H9 (cell line): ENCODE measurements around the gene CST3. TPM values are rescaled to one million over a fixed set of nuclear protein-coding genes. Genes with fewer than 3 reads are reported as not detected.

Source experiments
- DNase-seq: peaks from one replicate; pipeline ENCODE4 v3.0.0-alpha.2; 2017
- H2AFZ ChIP-seq: one replicate; pipeline ENCODE4 v1.6.1; 2013; ENCODE audit warnings: mild to moderate bottlenecking, low read length, control low read depth, moderate library complexity
- H2AK5ac ChIP-seq: 2 replicates; pipeline ENCODE4 v1.6.1; 2013; ENCODE audit warnings: low read length, control low read depth, mixed read lengths; ENCODE audit not compliant: insufficient read length
- H2BK120ac ChIP-seq: one replicate; pipeline ENCODE4 v1.6.1; 2013; ENCODE audit warnings: low read depth, mild to moderate bottlenecking, low read length, control low read depth, inconsistent platforms; ENCODE audit not compliant: poor library complexity, severe bottlenecking
- H2BK12ac ChIP-seq: 2 replicates; pipeline ENCODE4 v1.6.1; 2013; ENCODE audit warnings: low read length, control low read depth, mixed read lengths, low read depth; ENCODE audit not compliant: insufficient read length
- H2BK15ac ChIP-seq: 2 replicates; pipeline ENCODE4 v1.6.1; 2013; ENCODE audit warnings: low read depth, low read length, control low read depth
- H2BK20ac ChIP-seq: one replicate; pipeline ENCODE4 v1.6.1; 2013; ENCODE audit warnings: low read depth, mild to moderate bottlenecking, low read length, control low read depth, inconsistent platforms; ENCODE audit not compliant: poor library complexity, severe bottlenecking
- H2BK5ac ChIP-seq: 2 replicates; pipeline ENCODE4 v1.6.1; 2013; ENCODE audit warnings: low read length, control low read depth, mixed read lengths; ENCODE audit not compliant: insufficient read length
- H3K14ac ChIP-seq: 2 replicates; pipeline ENCODE4 v1.6.1; 2013; ENCODE audit warnings: low read length, control low read depth; ENCODE audit not compliant: insufficient read depth
- H3K18ac ChIP-seq: 2 replicates; pipeline ENCODE4 v1.6.1; 2013; ENCODE audit warnings: low read depth, mild to moderate bottlenecking, mixed read lengths, low read length, control low read depth; ENCODE audit not compliant: insufficient read length
- H3K23ac ChIP-seq: 2 replicates; pipeline ENCODE4 v1.6.1; 2013; ENCODE audit warnings: low read length, control low read depth, mixed read lengths, low read depth; ENCODE audit not compliant: insufficient read length
- H3K23me2 ChIP-seq: 2 replicates; pipeline ENCODE4 v1.6.1; 2013; ENCODE audit warnings: low read depth, mild to moderate bottlenecking, mixed read lengths, low read length, control low read depth; ENCODE audit not compliant: insufficient read length, poor library complexity, severe bottlenecking
- H3K27ac ChIP-seq: 2 replicates; pipeline ENCODE4 v1.5.1; 2013; ENCODE audit warnings: low read length, control low read depth, mixed read lengths, low read depth; ENCODE audit not compliant: insufficient read length
- H3K27me3 ChIP-seq: 2 replicates; pipeline ENCODE4 v1.6.1; 2013; ENCODE audit warnings: low read length, control low read depth, inconsistent platforms; ENCODE audit not compliant: insufficient read depth
- H3K4ac ChIP-seq: 2 replicates; pipeline ENCODE4 v1.6.1; 2013; ENCODE audit warnings: low read depth, mild to moderate bottlenecking, control low read depth, inconsistent platforms, low read length, moderate library complexity
- H3K4me1 ChIP-seq: 2 replicates; pipeline ENCODE4 v1.6.1; 2013; ENCODE audit warnings: low read length, control low read depth, inconsistent platforms; ENCODE audit not compliant: insufficient read depth
- H3K4me2 ChIP-seq: 2 replicates; pipeline ENCODE4 v1.6.1; 2013; ENCODE audit warnings: low read length, control low read depth, mixed read lengths; ENCODE audit not compliant: insufficient read length, insufficient read depth
- H3K56ac ChIP-seq: 2 replicates; pipeline ENCODE4 v1.6.1; 2013; ENCODE audit warnings: low read depth, mild to moderate bottlenecking, mixed read lengths, low read length, control low read depth; ENCODE audit not compliant: insufficient read length
- H3K79me1 ChIP-seq: 2 replicates; pipeline ENCODE4 v1.6.1; 2013; ENCODE audit warnings: low read depth, mild to moderate bottlenecking, moderate library complexity, low read length, control low read depth, inconsistent platforms; ENCODE audit not compliant: insufficient read depth, poor library complexity, severe bottlenecking
- H3K79me2 ChIP-seq: 2 replicates; pipeline ENCODE4 v1.6.1; 2013; ENCODE audit warnings: low read length, control low read depth, inconsistent platforms; ENCODE audit not compliant: insufficient read depth
- H3K9ac ChIP-seq: 2 replicates; pipeline ENCODE4 v1.6.1; 2013; ENCODE audit warnings: low read length, control low read depth, mixed read lengths; ENCODE audit not compliant: insufficient read length; ENCODE audit errors: extremely low read depth
- H3K9me3 ChIP-seq: one replicate; pipeline ENCODE4 v1.6.1; 2013; ENCODE audit warnings: low read depth, low read length, inconsistent platforms; ENCODE audit not compliant: control insufficient read depth
- H3T11ph ChIP-seq: one replicate; pipeline ENCODE4 v1.6.1; 2013; ENCODE audit warnings: mild to moderate bottlenecking, low read length, control low read depth, inconsistent platforms
- H4K20me1 ChIP-seq: one replicate; pipeline ENCODE4 v1.6.1; 2013; ENCODE audit not compliant: control insufficient read depth, insufficient read length, insufficient read depth
- H4K5ac ChIP-seq: 2 replicates; pipeline ENCODE4 v1.6.1; 2013; ENCODE audit warnings: low read depth, mild to moderate bottlenecking, mixed read lengths, low read length, control low read depth; ENCODE audit not compliant: insufficient read length
- H4K8ac ChIP-seq: replicated peaks from 2 replicates; pipeline ENCODE4 v1.6.1; 2013; ENCODE audit warnings: low read length, control low read depth, mixed read lengths, low read depth; ENCODE audit not compliant: insufficient read length
- H4K91ac ChIP-seq: 2 replicates; pipeline ENCODE4 v1.6.1; 2013; ENCODE audit warnings: low read depth, mild to moderate bottlenecking, moderate library complexity, mixed read lengths, low read length, control low read depth; ENCODE audit not compliant: insufficient read length
- H3K27ac Mint-ChIP-seq, 3 experiments: 2 replicates in 2 of 3; 3 replicates in 1 of 3; pipeline ENCODE4 v1.8.0; 2020 to 2021; ENCODE audit warnings: mixed read lengths in 3 of 3, mild to moderate bottlenecking in 1 of 3, moderate library complexity in 1 of 3
- H3K27me3 Mint-ChIP-seq: 2 replicates; pipeline ENCODE4 v1.8.0; 2021; ENCODE audit warnings: low read depth, mild to moderate bottlenecking, moderate library complexity, mixed read lengths
- H3K36me3 Mint-ChIP-seq, 3 experiments: 2 replicates in 2 of 3; 3 replicates in 1 of 3; pipeline ENCODE4 v1.8.0; 2020 to 2021; ENCODE audit warnings: low read depth in 3 of 3, mixed read lengths in 3 of 3; ENCODE audit not compliant: insufficient read depth in 1 of 3
- H3K4me1 Mint-ChIP-seq, 2 experiments: 2 replicates each; pipeline ENCODE4 v1.8.0; 2020; ENCODE audit warnings: mixed read lengths in 2 of 2
- H3K4me3 Mint-ChIP-seq, 2 experiments: 2 replicates in 1 of 2; 3 replicates in 1 of 2; pipeline ENCODE4 v1.8.0; 2020 to 2021; ENCODE audit warnings: mild to moderate bottlenecking in 2 of 2, mixed read lengths in 2 of 2, moderate library complexity in 1 of 2
- H3K9me3 Mint-ChIP-seq, 2 experiments: 2 replicates in 1 of 2; 3 replicates in 1 of 2; pipeline ENCODE4 v1.8.0; 2020; ENCODE audit warnings: mild to moderate bottlenecking in 2 of 2, mixed read lengths in 2 of 2, moderate library complexity in 1 of 2
- CTCF ChIP-seq: fragments of 200-600 bp; sonication (generic); conservative IDR thresholded peaks from 3 replicates; pipeline ENCODE4 v1.8.0; 2021; ENCODE audit warnings: antibody characterized with exemption, mild to moderate bottlenecking
- WGBS: extraction: QIAGEN DNeasy Blood & Tissue Kit; methylation state at CpG from one replicate; pipeline ENCODE4 v1.1.7; 2013; ENCODE audit warnings: missing lambda C conversion rate, low lambda C conversion rate, mixed read lengths; ENCODE audit not compliant: insufficient read length; ENCODE audit errors: extremely low coverage; 5-methylcytosine and 5-hydroxymethylcytosine counted together
- total RNA-seq: library from RNA; stranded (reverse); gene quantifications from 2 replicates; pipeline ENCODE4 v1.2.1, GENCODE V29; 2021

The CST3 gene
- total RNA-seq, 1 experiment from 2014 or later = 77.2 TPM

- H3K36me3 Mint-ChIP-seq = peaks cover 0 to 2% (median 0%) of the 10 kb centered on the region in 3 experiments; a peak in 3 of 7 replicates
- no CpG with 5 or more reads among the region's 11 CpGs for WGBS
- Histone ChIP-seq H3K27me3 (no peaks in the 10 kb centered on the region), H3K23ac (no peak overlapping the region), H3K23me2 (peaks cover 6% of the 10 kb centered on the region), H4K5ac (no peak overlapping the region), H2BK5ac (no peak overlapping the region), H3K79me2 (no peaks in the 10 kb centered on the region), H3K27ac (no peak overlapping the region), H4K20me1 (no peaks in the 10 kb centered on the region), H3K14ac (no peak overlapping the region), H2AFZ (no peak overlapping the region), H3K56ac (no peak overlapping the region), H4K8ac (no peak overlapping the region), H4K91ac (no peak overlapping the region), H3K4me1 (peaks cover 6% of the 10 kb centered on the region; the same call in 1 of the 2 replicates), H2BK120ac (no peak overlapping the region), H3K18ac (no peak overlapping the region), H2BK20ac (no peak overlapping the region), H3K4ac (no peak overlapping the region), H3K9me3 (no peaks in the 10 kb centered on the region), H3K9ac (no peak overlapping the region), H3K79me1 (no peaks in the 10 kb centered on the region), H2BK12ac (no peak overlapping the region), H3K4me2 (no peak overlapping the region), H3T11ph (no peak overlapping the region), H2BK15ac (no peak overlapping the region), H2AK5ac (no peak overlapping the region)
- peaks cover 32 to 34% of the 10 kb centered on the region in 2 experiments for H3K4me1 Mint-ChIP-seq
- H3K4me3 Mint-ChIP-seq = no peak overlapping the region
- no peak for TF ChIP-seq CTCF
- H3K27me3 Mint-ChIP-seq = peaks cover 14% of the 10 kb centered on the region
- peak overlapping the region in 1 of 3 experiments; percentile 25; a peak in 1 of 7 replicates for H3K27ac Mint-ChIP-seq
- DNase-seq = no peak
- H3K9me3 Mint-ChIP-seq = no peaks in the 10 kb centered on the region; a peak in 2 of 5 replicates
Measured at GRCh38 chr20:23640671-23641667, 3.2 kb upstream of the CST3 start.
